HFF-Myc (cell line): Measurements from ENCODE around the gene HYDIN.
"Not testable (repeated sequence)": the region's sequence is repeated elsewhere in the genome, so short reads cannot be mapped to it uniquely, and the experiment has no call there.

Experiments
- DNase-seq: peaks from one replicate; pipeline ENCODE4 v3.0.0-alpha.2; 2011; ENCODE audit warnings: low read depth; ENCODE audit errors: extremely low read depth
- H3K4me3 ChIP-seq: replicated peaks from 2 replicates; pipeline ENCODE4 v1.5.1; 2011; ENCODE audit warnings: low read depth, mild to moderate bottlenecking, control low read depth, low read length

The HYDIN gene

GRCh38 chr16:71080777-71081176 is 149.7 kb downstream of the HYDIN start:
- not testable (repeated sequence) for DNase-seq

GRCh38 chr16:71080262-71080661 is 150.3 kb downstream of the HYDIN start:
- H3K4me3 ChIP-seq, DNase-seq: not testable (repeated sequence)

More at GRCh38 chr16:71080777-71081176, 149.7 kb downstream of the HYDIN start:
- not testable (repeated sequence) for H3K4me3 ChIP-seq

GRCh38 chr16:71070651-71071050 is 159.9 kb downstream of the HYDIN start:
- H3K4me3 ChIP-seq, DNase-seq: not testable (repeated sequence)

- not testable (repeated sequence) for DNase-seq, H3K4me3 ChIP-seq
These were observed 160.7 kb downstream of the HYDIN start for GRCh38 chr16:71069842-71070241.

GRCh38 chr16:71053897-71054609 is 176.5 kb downstream of the HYDIN start:
- not testable (repeated sequence) for H3K4me3 ChIP-seq, DNase-seq

- DNase-seq, result not testable (repeated sequence)
These were observed 180.2 kb downstream of the HYDIN start for GRCh38 chr16:71050307-71050706.

GRCh38 chr16:71039368-71040111 is 191.0 kb downstream of the HYDIN start:
- not testable (repeated sequence) for H3K4me3 ChIP-seq, DNase-seq

More at GRCh38 chr16:71050307-71050706, 180.2 kb downstream of the HYDIN start:
- not testable (repeated sequence) for H3K4me3 ChIP-seq

- not testable (repeated sequence) for H3K4me3 ChIP-seq, DNase-seq
These were observed 192.1 kb downstream of the HYDIN start for GRCh38 chr16:71038421-71038820.

GRCh38 chr16:71037987-71038386 is 192.5 kb downstream of the HYDIN start:
- DNase-seq, H3K4me3 ChIP-seq: not testable (repeated sequence)

GRCh38 chr16:71028032-71028727 is 202.3 kb downstream of the HYDIN start:
- not testable (repeated sequence) for H3K4me3 ChIP-seq, DNase-seq

- not testable (repeated sequence) for DNase-seq, H3K4me3 ChIP-seq
These were observed 203.0 kb downstream of the HYDIN start for GRCh38 chr16:71027511-71027910.

- not testable (repeated sequence) for DNase-seq, H3K4me3 ChIP-seq
These were observed 206.6 kb downstream of the HYDIN start for GRCh38 chr16:71023851-71024439.

GRCh38 chr16:71021961-71022537 is 208.5 kb downstream of the HYDIN start:
- not testable (repeated sequence) for DNase-seq, H3K4me3 ChIP-seq

GRCh38 chr16:71019067-71019682 is 211.3 kb downstream of the HYDIN start:
- not testable (repeated sequence) for H3K4me3 ChIP-seq, DNase-seq

GRCh38 chr16:71015419-71015818 is 215.1 kb downstream of the HYDIN start:
- not testable (repeated sequence) for H3K4me3 ChIP-seq, DNase-seq

- not testable (repeated sequence) for H3K4me3 ChIP-seq, DNase-seq
These were observed 220.9 kb downstream of the HYDIN start for GRCh38 chr16:71009440-71010223.

GRCh38 chr16:71006516-71006915 is 224.0 kb downstream of the HYDIN start:
- H3K4me3 ChIP-seq, DNase-seq: not testable (repeated sequence)
